Gastroesophageal sphincter (tissue), 3 donors: Measurements from ENCODE around the gene ID1.

ENCODE experiments used
- CTCF ChIP-seq, 4 experiments: fragments of 200-600 bp in 2 of 4; fragments of 450-650 bp in 2 of 4; sonication (generic) in 1 of 4; IDR thresholded peaks; one replicate each; pipeline ENCODE4 v1.5.1; 2017 to 2019; ENCODE audit warnings: antibody characterized with exemption in 4 of 4, mild to moderate bottlenecking in 2 of 4, moderate library complexity in 2 of 4
- EP300 ChIP-seq: sonication (generic); formaldehyde crosslinking; IDR thresholded peaks from one replicate; pipeline ENCODE4 v1.6.1; 2017; ENCODE audit warnings: antibody characterized with exemption, mild to moderate bottlenecking
- POLR2A ChIP-seq, 2 donors: fragments of 450-650 bp; IDR thresholded peaks; one replicate each; pipeline ENCODE4 v1.6.1; 2017; ENCODE audit warnings: antibody characterized with exemption in 2 of 2, mild to moderate bottlenecking in 2 of 2, moderate library complexity in 1 of 2
- POLR2AphosphoS5 ChIP-seq: sonication (generic); formaldehyde crosslinking; IDR thresholded peaks from one replicate; pipeline ENCODE4 v1.6.1; 2017; ENCODE audit warnings: antibody characterized with exemption

- TF ChIP-seq CTCF (IDR thresholded peaks at IDR 0.05): no peak
- TF ChIP-seq POLR2A (IDR thresholded peaks at IDR 0.05): no peak
- TF ChIP-seq POLR2AphosphoS5: no peak
- TF ChIP-seq EP300: no peak
These were observed 38.3 kb upstream of the ID1 start for GRCh38 chr20:31566658-31567379.
